GM23338 (cell line): Measurements from ENCODE around the gene FGF16. TPM values are rescaled to one million over a fixed set of nuclear protein-coding genes. Genes with fewer than 3 reads are reported as not detected.

Experiments
- ATAC-seq: fragments of 200-7000 bp; cut with Tn5 transposase; 3 replicates; pipeline ENCODE4 v1.9.1; 2020
- DNase-seq: peaks from one replicate; pipeline ENCODE4 v3.0.0-alpha.2; 2015; ENCODE audit warnings: low spot score
- H2AFZ ChIP-seq: fragments of 200-600 bp; sonication (generic); 2 replicates; pipeline ENCODE4 v1.8.0; 2016; ENCODE audit warnings: antibody characterized with exemption, mild to moderate bottlenecking, moderate library complexity
- H3F3A ChIP-seq: fragments of 200-600 bp; sonication (generic); replicated peaks from 2 replicates; pipeline ENCODE4 v1.8.0; 2017; ENCODE audit warnings: antibody characterized with exemption, mixed run types, low read depth
- H3K27ac ChIP-seq: fragments of 200-600 bp; sonication (generic); 2 replicates; pipeline ENCODE4 v1.6.1; 2016; ENCODE audit warnings: low read depth
- H3K27me3 ChIP-seq: fragments of 200-600 bp; sonication (generic); 2 replicates; pipeline ENCODE4 v1.8.0; 2016; ENCODE audit warnings: mild to moderate bottlenecking, mixed run types, moderate library complexity; ENCODE audit not compliant: insufficient read depth
- H3K36me3 ChIP-seq: fragments of 200-600 bp; sonication (generic); 2 replicates; pipeline ENCODE4 v1.8.0; 2016; ENCODE audit warnings: mild to moderate bottlenecking; ENCODE audit not compliant: insufficient read depth
- H3K4me1 ChIP-seq: fragments of 200-600 bp; sonication (generic); 2 replicates; pipeline ENCODE4 v1.8.0; 2016; ENCODE audit warnings: mild to moderate bottlenecking, moderate library complexity; ENCODE audit not compliant: insufficient read depth
- H3K4me2 ChIP-seq: fragments of 200-600 bp; sonication (generic); 2 replicates; pipeline ENCODE4 v1.7.1; 2017; ENCODE audit warnings: mixed run types
- H3K4me3 ChIP-seq: fragments of 200-600 bp; sonication (generic); 2 replicates; pipeline ENCODE4 v1.6.1; 2016; ENCODE audit warnings: mixed run types
- H3K79me2 ChIP-seq: fragments of 200-600 bp; sonication (generic); replicated peaks from 2 replicates; pipeline ENCODE4 v1.8.0; 2017; ENCODE audit warnings: mild to moderate bottlenecking; ENCODE audit not compliant: insufficient read depth
- H3K9me2 ChIP-seq: fragments of 200-600 bp; sonication (generic); 2 replicates; pipeline ENCODE4 v1.8.0; 2017; ENCODE audit not compliant: insufficient read depth
- H4K20me1 ChIP-seq: fragments of 200-600 bp; sonication (generic); replicated peaks from 2 replicates; pipeline ENCODE4 v1.8.0; 2017; ENCODE audit warnings: mild to moderate bottlenecking; ENCODE audit not compliant: insufficient read depth
- H3K27ac Mint-ChIP-seq: 2 replicates; pipeline ENCODE4 v1.8.0; 2020; ENCODE audit warnings: inconsistent platforms, mild to moderate bottlenecking, moderate library complexity, mixed read lengths
- H3K27me3 Mint-ChIP-seq: 3 replicates; pipeline ENCODE4 v1.8.0; 2022; ENCODE audit warnings: low read depth, mild to moderate bottlenecking, moderate library complexity, mixed read lengths, inconsistent platforms; ENCODE audit not compliant: insufficient read depth, poor library complexity
- H3K36me3 Mint-ChIP-seq: 3 replicates; pipeline ENCODE4 v1.8.0; 2021; ENCODE audit warnings: low read depth, mild to moderate bottlenecking, inconsistent platforms, moderate library complexity, mixed read lengths
- H3K4me1 Mint-ChIP-seq: 3 replicates; pipeline ENCODE4 v1.8.0; 2020; ENCODE audit warnings: mild to moderate bottlenecking, inconsistent platforms, mixed read lengths
- H3K4me3 Mint-ChIP-seq: 3 replicates; pipeline ENCODE4 v1.8.0; 2021; ENCODE audit warnings: moderate library complexity, mild to moderate bottlenecking, inconsistent platforms, mixed read lengths
- H3K9me3 Mint-ChIP-seq: 3 replicates; pipeline ENCODE4 v1.8.0; 2020; ENCODE audit warnings: moderate library complexity, mild to moderate bottlenecking, inconsistent platforms, mixed read lengths
- CTCF ChIP-seq, 2 experiments: fragments of 200-600 bp in 1 of 2; sonication (generic) in 1 of 2; conservative IDR thresholded peaks; 2 replicates each; pipeline versions ENCODE4 v1.5.1 to v1.6.1; 2016 to 2017; ENCODE audit warnings: antibody characterized with exemption in 2 of 2, low read depth in 2 of 2, mild to moderate bottlenecking in 2 of 2, moderate library complexity in 1 of 2
- ETS1 ChIP-seq: IDR thresholded peaks from 2 replicates; pipeline ENCODE4 v1.6.1; 2016; ENCODE audit warnings: antibody characterized with exemption
- EZH2 ChIP-seq: fragments of 200-600 bp; sonication (generic); IDR thresholded peaks from one replicate; pipeline ENCODE4 v1.8.0; 2017; ENCODE audit warnings: antibody characterized with exemption, mild to moderate bottlenecking, low read depth; ENCODE audit not compliant: unreplicated experiment
- JUNB ChIP-seq: IDR thresholded peaks from one replicate; pipeline ENCODE4 v1.6.1; 2016; ENCODE audit warnings: antibody characterized with exemption; ENCODE audit not compliant: unreplicated experiment
- NANOG ChIP-seq: IDR thresholded peaks from 2 replicates; pipeline ENCODE4 v1.6.1; 2016; ENCODE audit warnings: antibody characterized with exemption, borderline replicate concordance
- POLR2AphosphoS5 ChIP-seq: IDR thresholded peaks from 2 replicates; pipeline ENCODE4 v1.6.1; 2016; ENCODE audit warnings: antibody characterized with exemption, low read depth
- REST ChIP-seq: IDR thresholded peaks from one replicate; pipeline ENCODE4 v1.6.1; 2018; ENCODE audit warnings: antibody characterized with exemption; ENCODE audit not compliant: unreplicated experiment
- ZNF331 ChIP-seq: fragments of 250-450 bp; sonication (Bioruptor Pico); IDR thresholded peaks from 2 replicates; pipeline ENCODE4 v1.5.0; 2020; ENCODE audit warnings: low read depth, mild to moderate bottlenecking, moderate library complexity
- polyA plus RNA-seq: library from polyadenylated mRNA; unstranded; fragments of >200 nt; fragmentation: Nextera tagmentation; extraction: Ambion mirVana; gene quantifications from 2 replicates; pipeline ENCODE4 v1.2.1, GENCODE V29; 2016
- total RNA-seq: library from RNA; depleted of rRNA; stranded (reverse); fragments of >200 nt; shearing (Covaris generic); gene quantifications from 2 replicates; pipeline ENCODE4 v1.2.3, GENCODE V29; 2014

FGF16 gene
- total and polyA plus RNA-seq, 2 experiments from 2014 or later, result 1.6 to 2.3 TPM

GRCh38 chrX:77446029-77446585 lies 1.1 kb upstream of the FGF16 start:
- H3K27ac Mint-ChIP-seq, result no peak overlapping the region
- Histone ChIP-seq H3F3A (no peaks in the 10 kb centered on the region), H3K4me1 (peaks cover 5% of the 10 kb centered on the region), H4K20me1 (no peaks in the 10 kb centered on the region), H3K79me2 (peaks cover 4% of the 10 kb centered on the region; the same call in 1 of the 2 replicates), H3K4me2 (peak overlapping the region; percentile 86), H3K27ac (no peak overlapping the region), H3K36me3 (no peaks in the 10 kb centered on the region), H2AFZ (peak overlapping the region; percentile 80), H3K27me3 (peaks cover 14% of the 10 kb centered on the region; the same call in 1 of the 2 replicates), H3K9me2 (no peaks in the 10 kb centered on the region), H3K4me3 (peak overlapping the region; percentile 65)
- H3K4me3 Mint-ChIP-seq, result peak overlapping the region; percentile 81
- no peaks in the 10 kb centered on the region for H3K9me3 Mint-ChIP-seq
- DNase-seq (peak; percentile 54), ATAC-seq (peak; percentile 30)
- peaks cover 11% of the 10 kb centered on the region for H3K27me3 Mint-ChIP-seq
- TF ChIP-seq NANOG, result no peak
- TF ChIP-seq CTCF (conservative IDR thresholded peaks at IDR 0.05; ENCODE audit: low read depth in 2 of 2), result peak; percentile 58 to 72
- TF ChIP-seq POLR2AphosphoS5, result peak; percentile 30; the same call in 1 of the 2 replicates
- H3K4me1 Mint-ChIP-seq, result peaks cover 18% of the 10 kb centered on the region
- H3K36me3 Mint-ChIP-seq, result no peaks in the 10 kb centered on the region

GRCh38 chrX:77447653-77448569 lies 722 bp downstream of the FGF16 start:
- Mint-ChIP-seq H3K9me3 (no peaks in the 10 kb centered on the region), H3K36me3 (no peaks in the 10 kb centered on the region), H3K4me1 (peaks cover 9% of the 10 kb centered on the region; the same call in 2 of the 3 replicates), H3K4me3 (peak overlapping the region; percentile 68), H3K27ac (no peak overlapping the region), H3K27me3 (peaks cover 14% of the 10 kb centered on the region)
- Histone ChIP-seq H3K36me3 (no peaks in the 10 kb centered on the region), H2AFZ (peak overlapping the region; percentile 52; the same call in 1 of the 2 replicates), H3F3A (no peaks in the 10 kb centered on the region), H3K4me3 (peak overlapping the region; percentile 65), H3K4me1 (peaks cover 5% of the 10 kb centered on the region), H3K9me2 (no peaks in the 10 kb centered on the region), H3K79me2 (peaks cover 4% of the 10 kb centered on the region; the same call in 1 of the 2 replicates), H4K20me1 (no peaks in the 10 kb centered on the region), H3K27me3 (peaks cover 14% of the 10 kb centered on the region; the same call in 1 of the 2 replicates), H3K27ac (no peak overlapping the region), H3K4me2 (peak overlapping the region; percentile 86)
- peak; percentile 72 for ATAC-seq
- peak; percentile 2 for DNase-seq
- no peak for TF ChIP-seq JUNB
- no peak for TF ChIP-seq REST
- TF ChIP-seq EZH2, result no peak
- TF ChIP-seq NANOG, result no peak
- no peak for TF ChIP-seq ZNF331 (CRISPR knock-in tag)
- no peak for TF ChIP-seq ETS1
- TF ChIP-seq CTCF (conservative IDR thresholded peaks at IDR 0.05; ENCODE audit: low read depth in 2 of 2), result no peak
